ENCODE results near the gene MYOG. TPM values are rescaled to one million over a fixed set of nuclear protein-coding genes. Genes with fewer than 3 reads are reported as not detected.

Gene MYOG
- total RNA-seq, 4 donors from 2014 or later, result not detected

DNA sequence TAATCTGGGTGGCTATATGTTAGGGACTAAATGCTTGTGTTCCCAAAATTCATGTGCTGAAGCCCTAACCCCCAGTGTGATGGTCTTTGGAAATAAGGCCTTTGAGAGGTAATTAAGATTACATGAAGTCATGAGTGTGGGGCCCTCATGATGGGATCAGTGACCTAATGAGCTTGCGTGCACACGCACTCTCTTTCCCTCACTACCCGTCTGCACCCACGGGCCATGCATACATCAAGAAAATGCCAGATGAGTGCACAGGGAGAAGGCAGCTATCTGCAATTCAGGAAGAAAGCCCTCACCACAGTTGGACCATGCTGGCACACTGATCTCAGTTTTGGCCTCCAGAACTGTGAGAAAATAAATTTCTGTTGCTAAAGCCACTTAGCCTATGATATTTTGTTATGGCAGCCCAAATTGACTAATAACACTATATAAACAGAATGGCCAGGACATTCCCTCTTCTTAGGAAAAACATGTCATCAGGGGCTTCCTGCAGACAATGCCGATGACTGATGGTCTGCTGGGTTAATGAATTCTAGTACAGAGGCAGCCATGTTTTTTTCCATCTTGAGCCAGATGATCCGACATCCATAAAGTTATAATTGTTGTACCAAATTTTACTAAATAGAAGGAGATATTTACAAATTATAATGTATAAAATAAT lies 18.1 kb upstream of the MYOG start:
- Histone ChIP-seq H3K27ac (no peak overlapping the region), H3K27me3 (peaks cover 28% of the 10 kb centered on the region), H3K4me3 (no peak overlapping the region), H3K4me1 (no peaks in the 10 kb centered on the region), H3K9me3 (peaks cover 0 to 3% of the 10 kb centered on the region in 2 donors), H3K36me3 (no peaks in the 10 kb centered on the region)
- 69 to 88% methylated on average over 2 to 6 of the region's 6 CpGs for WGBS, 2 donors (ENCODE audit: low coverage in 1 of 2)
- no peak for DNase-seq
- no peak for TF ChIP-seq POLR2AphosphoS5 (IDR thresholded peaks at IDR 0.05)
- TF ChIP-seq, protein P1, sequence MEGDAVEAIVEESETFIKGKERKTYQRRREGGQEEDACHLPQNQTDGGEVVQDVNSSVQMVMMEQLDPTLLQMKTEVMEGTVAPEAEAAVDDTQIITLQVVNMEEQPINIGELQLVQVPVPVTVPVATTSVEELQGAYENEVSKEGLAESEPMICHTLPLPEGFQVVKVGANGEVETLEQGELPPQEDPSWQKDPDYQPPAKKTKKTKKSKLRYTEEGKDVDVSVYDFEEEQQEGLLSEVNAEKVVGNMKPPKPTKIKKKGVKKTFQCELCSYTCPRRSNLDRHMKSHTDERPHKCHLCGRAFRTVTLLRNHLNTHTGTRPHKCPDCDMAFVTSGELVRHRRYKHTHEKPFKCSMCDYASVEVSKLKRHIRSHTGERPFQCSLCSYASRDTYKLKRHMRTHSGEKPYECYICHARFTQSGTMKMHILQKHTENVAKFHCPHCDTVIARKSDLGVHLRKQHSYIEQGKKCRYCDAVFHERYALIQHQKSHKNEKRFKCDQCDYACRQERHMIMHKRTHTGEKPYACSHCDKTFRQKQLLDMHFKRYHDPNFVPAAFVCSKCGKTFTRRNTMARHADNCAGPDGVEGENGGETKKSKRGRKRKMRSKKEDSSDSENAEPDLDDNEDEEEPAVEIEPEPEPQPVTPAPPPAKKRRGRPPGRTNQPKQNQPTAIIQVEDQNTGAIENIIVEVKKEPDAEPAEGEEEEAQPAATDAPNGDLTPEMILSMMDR (IDR thresholded peaks at IDR 0.05), result no peak
- TF ChIP-seq EP300 (IDR thresholded peaks at IDR 0.05; ENCODE audit: low read depth), result no peak
- TF ChIP-seq POLR2A (IDR thresholded peaks at IDR 0.05), result no peak
- in situ Hi-C loops (cut with MboI; ENCODE audit: low pct_ligation_motif_present in 1 of 4, low pct_unique_long_range_greater_than_20kb in 1 of 4, low sequenced_read_pairs in 3 of 4) (no loop called here), intact Hi-C loops (cut with DNase I; ENCODE audit: low total_unique reads) (no loop called here)

- no peak for DNase-seq
- intact Hi-C loops (cut with DNase I; ENCODE audit: low total_unique reads) (no loop called here), in situ Hi-C loops (cut with MboI; ENCODE audit: low pct_ligation_motif_present in 1 of 4, low pct_unique_long_range_greater_than_20kb in 1 of 4, low sequenced_read_pairs in 3 of 4) (no loop called here)
- WGBS, 2 donors (ENCODE audit: low coverage in 1 of 2), result 71% methylated on average over 4 of the region's 4 CpGs; no CpG with 5 or more reads in 1 of the 2 donors
- Histone ChIP-seq H3K4me1 (no peaks in the 10 kb centered on the region), H3K9me3 (peaks cover 0 to 3% of the 10 kb centered on the region in 2 donors), H3K36me3 (no peaks in the 10 kb centered on the region), H3K27me3 (peaks cover 21% of the 10 kb centered on the region), H3K27ac (no peak overlapping the region), H3K4me3 (no peak overlapping the region)
- no peak for TF ChIP-seq EP300 (IDR thresholded peaks at IDR 0.05; ENCODE audit: low read depth)
- TF ChIP-seq POLR2A (IDR thresholded peaks at IDR 0.05), result no peak
- no peak for TF ChIP-seq POLR2AphosphoS5 (IDR thresholded peaks at IDR 0.05)
- TF ChIP-seq, protein P1 (IDR thresholded peaks at IDR 0.05), result no peak
Observed at GRCh38 chr1:203103216-203103615, 17.4 kb upstream of the MYOG start.

GRCh38 chr1:203101813-203102634 lies 16.2 kb upstream of the MYOG start:
- Histone ChIP-seq H3K27ac (no peak overlapping the region), H3K9me3 (peaks cover 0 to 3% of the 10 kb centered on the region in 2 donors), H3K27me3 (peaks cover 9% of the 10 kb centered on the region), H3K4me3 (no peak overlapping the region), H3K4me1 (no peaks in the 10 kb centered on the region), H3K36me3 (no peaks in the 10 kb centered on the region)
- DNase-seq, result no peak
- TF ChIP-seq POLR2A (IDR thresholded peaks at IDR 0.05) (no peak), POLR2AphosphoS5 (IDR thresholded peaks at IDR 0.05) (no peak), EP300 (IDR thresholded peaks at IDR 0.05; ENCODE audit: low read depth) (no peak)
- TF ChIP-seq, protein P1 (IDR thresholded peaks at IDR 0.05), result no peak
- intact Hi-C loops (cut with DNase I; ENCODE audit: low total_unique reads) (no loop called here), in situ Hi-C loops (cut with MboI; ENCODE audit: low pct_ligation_motif_present in 1 of 4, low pct_unique_long_range_greater_than_20kb in 1 of 4, low sequenced_read_pairs in 3 of 4) (no loop called here)
- 72% methylated on average over 6 of the region's 6 CpGs; no CpG with 5 or more reads in 1 of the 2 donors for WGBS, 2 donors (ENCODE audit: low coverage in 1 of 2)

- H3K9me3 ChIP-seq, result peaks cover 3 to 4% of the 10 kb centered on the region in 2 donors
- in situ Hi-C loops (cut with MboI; ENCODE audit: low pct_ligation_motif_present in 1 of 4, low pct_unique_long_range_greater_than_20kb in 1 of 4, low sequenced_read_pairs in 3 of 4) (no loop called here), intact Hi-C loops (cut with DNase I; ENCODE audit: low total_unique reads) (no loop called here)
- no peaks in the 10 kb centered on the region for H3K36me3 ChIP-seq
- H3K27me3 ChIP-seq, result no peaks in the 10 kb centered on the region
- H3K4me3 ChIP-seq, result no peak overlapping the region
- H3K27ac ChIP-seq, result no peak overlapping the region
- TF ChIP-seq POLR2A (IDR thresholded peaks at IDR 0.05) (no peak), POLR2AphosphoS5 (IDR thresholded peaks at IDR 0.05) (no peak), EP300 (IDR thresholded peaks at IDR 0.05; ENCODE audit: low read depth) (no peak)
- TF ChIP-seq, protein P1 (IDR thresholded peaks at IDR 0.05), result no peak
- H3K4me1 ChIP-seq, result no peaks in the 10 kb centered on the region
- no peak for DNase-seq
Observed at GRCh38 chr1:203100516-203100869, 14.7 kb upstream of the MYOG start.

Measured in transverse colon (tissue), 4 donors.